ENCODE data around the gene MALSU1.

The MALSU1 gene

DNA sequence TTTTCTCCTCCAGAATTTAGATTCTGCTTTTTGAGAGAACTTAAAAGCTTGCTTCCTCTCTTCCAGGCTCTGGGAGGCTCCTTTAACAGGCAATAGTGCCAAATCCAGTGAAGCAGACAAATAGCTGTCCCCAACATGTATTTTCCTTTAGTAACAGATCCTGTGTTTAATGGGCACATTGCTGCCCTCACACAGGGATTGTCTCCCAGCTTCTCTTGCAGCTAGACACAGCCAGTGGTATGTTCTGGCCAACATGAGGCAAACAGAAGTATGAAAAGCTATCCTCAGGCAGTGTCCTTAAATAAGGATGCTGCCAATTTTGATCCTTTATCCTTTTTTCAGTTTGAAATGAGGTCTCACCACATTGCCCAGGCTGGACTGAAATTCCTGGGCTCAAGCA, 38.2 kb downstream of the MALSU1 start:
- no peak for DNase-seq

DNA sequence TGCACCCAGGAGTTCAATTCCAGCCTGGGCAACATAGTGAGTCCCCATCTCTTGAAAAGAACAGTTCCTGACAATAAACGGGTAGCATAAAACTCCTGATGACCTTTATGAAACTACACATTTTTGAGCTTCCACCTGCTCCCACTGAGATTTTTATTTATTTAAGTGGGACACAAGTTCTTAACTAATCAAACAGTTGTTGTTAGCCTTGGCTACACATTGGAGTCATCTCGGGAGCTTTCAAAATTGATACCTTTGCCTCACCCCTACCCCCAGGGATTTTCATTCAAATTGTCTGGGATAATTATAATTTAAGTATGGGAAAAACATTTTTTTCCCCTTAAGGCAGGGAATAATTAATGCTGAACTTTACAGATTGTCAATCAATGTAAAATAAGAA, 39.3 kb downstream of the MALSU1 start:
- DNase-seq = no peak

DNA sequence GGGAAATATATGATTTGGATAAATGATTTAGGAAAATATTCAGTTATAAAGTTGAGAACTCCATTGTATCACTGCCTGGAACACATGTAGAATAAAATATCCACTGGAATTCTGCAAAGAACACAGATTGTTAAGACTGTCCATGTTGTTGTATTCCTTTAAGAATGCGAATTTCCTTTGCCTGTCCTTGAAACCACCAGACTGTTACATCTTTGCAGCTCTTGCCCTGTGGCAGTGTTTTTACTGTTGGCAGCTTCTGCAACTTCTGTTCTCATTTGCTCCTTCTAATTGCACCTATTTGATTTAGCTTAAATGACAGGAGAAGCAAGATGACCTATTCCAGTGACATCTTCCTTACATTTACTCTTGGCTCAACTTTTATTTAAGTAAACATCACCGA, 39.7 kb downstream of the MALSU1 start:
- DNase-seq = no peak

DNA sequence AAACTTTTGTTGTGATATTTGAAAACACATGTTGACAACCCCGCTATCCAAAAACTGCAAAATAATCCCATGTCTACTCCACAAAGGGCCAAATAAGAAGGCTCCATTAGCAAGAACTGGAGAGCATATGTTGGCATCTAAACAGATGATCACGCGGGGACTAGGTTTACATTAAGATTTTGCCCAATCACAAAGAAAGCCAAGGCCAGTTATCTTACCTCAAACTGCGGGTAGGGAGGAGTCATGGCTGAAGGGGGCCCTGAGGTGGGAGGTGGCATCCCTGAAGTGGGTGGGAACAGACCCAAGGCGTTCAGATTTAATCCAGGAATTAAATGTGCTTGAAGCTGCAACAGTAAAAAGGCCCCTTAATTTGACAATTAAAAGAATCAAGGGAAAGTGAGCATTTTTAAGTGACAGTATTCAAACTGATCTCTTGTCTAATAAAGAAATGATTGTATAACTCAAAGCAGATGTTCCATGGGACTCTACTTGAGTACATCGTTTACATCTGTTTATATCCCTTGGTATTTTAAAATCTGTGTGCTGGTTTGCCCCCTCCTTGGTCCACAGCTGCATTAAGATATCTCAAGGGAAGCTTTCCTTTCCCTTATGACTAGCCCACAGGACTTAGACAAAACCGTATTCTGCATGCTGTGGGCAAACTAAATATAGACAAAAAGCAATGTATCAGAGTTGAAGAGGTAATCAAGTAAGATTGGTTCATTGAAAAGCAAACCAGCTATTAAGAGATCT, 42.9 kb downstream of the MALSU1 start:
- DNase-seq = no peak

DNA sequence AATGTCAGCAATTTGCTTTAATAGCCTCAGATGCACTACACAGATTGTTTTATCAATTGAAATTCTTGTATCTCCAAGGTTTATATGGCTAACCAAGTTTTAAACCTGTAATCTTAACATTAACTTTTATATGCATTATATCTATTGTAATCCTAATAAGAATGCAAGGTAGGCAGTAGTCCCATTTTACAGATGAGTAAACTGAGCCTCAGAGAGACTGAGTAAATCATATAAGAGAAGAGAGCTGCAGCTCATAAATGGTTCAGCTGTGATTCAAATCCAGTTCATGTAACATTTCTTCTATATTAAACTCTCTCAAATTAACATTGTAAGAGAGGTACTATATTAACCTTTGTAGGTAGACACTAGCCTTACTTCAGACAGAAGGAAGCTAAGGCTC, 44.0 kb downstream of the MALSU1 start:
- no peak for DNase-seq

DNA sequence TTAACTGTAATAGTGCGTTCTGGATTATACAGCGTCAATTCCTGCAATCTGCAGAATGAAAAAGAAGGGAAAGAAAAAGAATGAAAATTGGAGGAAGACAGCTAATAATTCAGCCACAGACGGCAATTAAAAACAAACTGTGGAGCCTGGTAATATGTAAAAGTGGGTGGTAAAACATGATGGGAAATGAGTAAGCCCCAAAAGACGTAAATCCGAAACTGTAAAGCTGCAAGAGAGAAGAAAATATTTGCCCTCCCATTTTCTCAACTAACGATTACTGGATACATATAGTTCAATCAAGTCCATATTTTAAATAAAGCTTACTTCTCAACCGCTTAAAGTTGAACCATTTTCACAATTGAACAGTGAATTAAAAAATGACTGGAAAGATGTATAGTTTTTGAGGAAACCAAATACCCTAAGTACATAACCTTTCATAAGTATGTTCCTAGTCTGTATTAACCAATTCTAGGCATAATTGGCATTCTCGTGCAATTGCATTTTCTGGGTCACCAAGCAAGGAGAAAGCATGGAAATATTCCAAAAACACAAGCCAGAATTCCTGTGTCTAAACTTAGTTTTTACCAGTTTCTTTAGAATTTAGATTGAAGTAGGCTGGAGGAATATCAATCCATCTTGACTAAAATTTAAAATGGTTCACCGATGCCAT, 44.8 kb downstream of the MALSU1 start:
- DNase-seq = no peak

DNA sequence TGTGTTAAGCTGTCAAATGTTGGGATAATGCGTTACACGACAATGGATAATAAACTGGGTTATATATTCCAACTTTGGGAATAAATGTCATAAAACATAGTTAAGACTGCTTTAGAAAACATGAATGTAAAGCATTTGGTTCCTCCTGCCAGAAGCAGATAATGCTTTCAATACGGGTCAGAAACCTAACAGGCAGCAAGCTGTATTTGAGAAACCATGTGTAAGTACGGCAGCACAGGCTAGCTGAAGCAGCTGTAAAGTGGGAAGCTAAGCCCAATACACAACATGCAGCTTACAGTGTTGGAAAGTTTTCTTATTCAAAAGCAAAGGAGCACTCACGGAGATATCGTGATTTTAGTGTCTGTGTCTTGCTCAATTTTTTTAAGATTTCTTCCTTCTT, 46.5 kb downstream of the MALSU1 start:
- DNase-seq = no peak

DNA sequence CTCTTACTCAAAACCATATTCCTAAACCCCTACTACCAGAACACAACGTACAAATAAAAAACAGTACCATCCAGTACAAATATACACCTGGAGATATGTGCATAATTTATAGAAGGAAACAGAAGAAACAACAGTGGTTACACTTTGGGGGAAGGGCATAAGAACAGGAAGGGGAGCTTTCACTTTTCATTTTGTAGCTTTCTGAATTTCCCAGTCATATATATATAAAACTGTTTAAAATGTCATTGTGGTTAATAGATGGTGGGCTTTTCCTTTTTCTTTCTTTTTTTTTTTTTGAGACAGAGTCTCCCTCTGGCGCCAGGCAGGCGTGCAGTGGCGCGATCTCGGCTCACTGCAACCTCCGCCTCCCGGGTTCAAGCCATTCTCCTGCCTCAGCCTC, 47.2 kb downstream of the MALSU1 start:
- DNase-seq = peak in 3 of 6 experiments; percentile 37 to 56 (median 49)

DNA sequence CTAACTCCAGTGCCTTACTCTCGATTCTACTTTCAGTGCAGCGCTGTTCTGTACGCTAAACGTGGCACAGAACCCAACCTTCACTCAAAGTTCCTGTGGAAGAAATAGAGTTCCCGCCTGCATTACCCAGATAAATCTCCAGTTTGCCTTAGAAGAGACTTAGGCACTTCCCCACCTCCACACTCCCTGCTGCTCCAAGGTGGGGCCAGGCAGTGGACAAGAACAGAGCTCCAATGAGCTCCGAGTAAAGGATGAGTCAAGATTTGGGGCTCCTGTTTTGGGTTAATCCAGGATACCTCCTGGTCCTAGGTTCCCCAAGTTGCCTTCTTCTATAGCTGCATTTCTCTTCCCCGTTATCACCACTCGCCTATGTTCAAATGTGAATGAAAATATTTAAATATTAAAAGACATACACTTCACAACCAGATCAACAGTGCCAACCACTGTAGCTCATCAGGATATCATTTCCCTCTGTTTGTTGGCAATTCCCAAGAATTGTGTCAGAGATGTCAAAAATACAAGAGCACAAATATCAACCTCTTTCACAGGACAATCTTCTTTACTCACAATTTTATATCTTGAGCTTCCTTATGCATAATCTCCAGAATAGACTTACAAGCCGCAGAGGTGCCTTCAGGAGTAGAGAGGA, 48.0 kb downstream of the MALSU1 start:
- DNase-seq = no peak

DNA sequence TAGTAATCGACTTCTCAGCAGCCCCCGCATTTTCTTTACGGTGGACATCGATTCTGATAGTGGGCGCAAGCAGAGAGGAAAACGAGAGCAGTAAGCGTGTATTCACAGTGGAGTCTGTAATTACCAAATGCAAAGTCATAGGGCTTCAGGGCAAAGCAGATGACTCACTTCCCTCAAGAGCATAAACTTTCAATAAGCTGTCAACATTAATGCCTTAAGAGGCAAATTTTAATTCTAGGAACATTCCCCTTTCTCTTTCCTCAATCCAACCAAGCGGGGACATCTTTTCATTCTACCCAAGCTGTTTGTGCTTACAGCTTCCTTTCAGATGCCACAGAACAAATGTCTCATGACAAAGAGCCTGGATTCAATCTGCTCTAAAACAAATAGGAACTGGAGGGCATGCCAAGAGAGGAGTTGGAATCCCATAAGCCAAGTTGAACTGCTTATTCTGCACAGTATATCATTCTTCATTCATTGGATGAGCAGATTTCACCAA, 48.6 kb downstream of the MALSU1 start:
- DNase-seq = no peak

DNA sequence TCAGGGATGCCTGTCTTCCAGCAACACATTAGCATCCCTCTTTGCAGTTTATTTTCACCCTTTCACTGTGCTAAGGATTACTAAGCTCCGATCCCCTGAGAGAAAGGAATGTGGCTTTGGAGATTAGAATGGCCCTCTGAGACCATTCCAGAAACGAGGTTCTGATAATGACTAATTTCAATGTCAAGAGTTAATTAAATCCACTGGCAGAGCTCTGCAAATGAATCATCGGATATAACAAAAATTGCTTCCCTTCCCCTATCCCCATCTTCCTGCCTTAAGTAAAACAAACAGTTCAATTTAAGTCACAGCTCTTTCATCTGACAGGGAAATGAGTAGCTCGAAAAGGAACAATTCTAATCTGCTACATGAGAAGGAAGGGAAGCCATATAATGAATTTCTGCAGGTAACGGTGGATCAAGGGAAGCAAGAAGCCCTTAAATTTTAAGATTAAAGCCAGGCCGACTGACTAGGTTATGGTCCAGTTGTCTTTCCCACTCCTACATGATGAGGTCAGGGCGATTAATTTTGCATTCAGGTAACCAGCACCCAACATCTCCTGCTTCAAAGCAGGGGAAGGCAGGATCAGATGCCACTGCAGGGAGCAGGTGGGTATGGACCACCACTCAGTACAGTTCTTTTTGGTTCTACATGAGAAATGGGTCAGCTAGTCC, 50.5 kb downstream of the MALSU1 start:
- no peak for DNase-seq

DNA sequence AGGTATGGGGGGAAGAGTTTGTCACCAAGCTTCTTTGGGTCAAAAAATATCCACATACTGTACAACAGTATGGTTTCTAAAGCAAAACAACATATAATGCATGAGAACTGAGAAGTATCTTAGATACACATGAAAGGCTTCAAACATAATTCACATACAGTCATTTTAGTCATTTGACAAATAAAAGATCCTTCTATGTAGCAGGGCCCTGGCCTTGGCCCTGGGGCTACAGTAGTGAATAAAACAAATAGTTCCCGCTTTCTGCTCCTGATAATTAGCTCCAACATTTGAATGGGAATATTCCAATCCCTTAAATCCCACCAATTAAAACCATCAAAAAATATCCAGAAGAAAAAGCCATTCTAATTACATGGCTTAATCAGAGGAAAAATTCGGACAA, 51.3 kb downstream of the MALSU1 start:
- no peak for DNase-seq

DNA sequence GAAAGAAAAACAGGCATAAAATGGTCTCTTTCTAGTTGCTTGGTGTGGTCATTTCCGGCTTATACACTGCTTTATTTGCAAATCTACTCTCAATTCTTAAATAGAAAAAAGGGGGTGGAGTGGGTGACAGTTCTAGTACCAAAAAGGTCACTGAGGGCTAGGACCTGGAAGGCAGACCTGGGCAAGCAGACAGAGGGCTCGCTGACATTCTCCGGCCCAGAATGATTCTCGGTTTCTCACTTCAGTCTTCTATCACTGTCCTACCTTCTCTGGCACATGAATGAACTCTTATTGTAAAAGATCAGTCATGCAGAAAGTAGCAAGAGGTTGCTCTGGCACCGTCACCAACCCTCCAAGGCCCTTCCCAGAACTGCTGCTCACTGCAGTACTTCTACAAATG, 54.0 kb downstream of the MALSU1 start:
- DNase-seq = no peak

DNA sequence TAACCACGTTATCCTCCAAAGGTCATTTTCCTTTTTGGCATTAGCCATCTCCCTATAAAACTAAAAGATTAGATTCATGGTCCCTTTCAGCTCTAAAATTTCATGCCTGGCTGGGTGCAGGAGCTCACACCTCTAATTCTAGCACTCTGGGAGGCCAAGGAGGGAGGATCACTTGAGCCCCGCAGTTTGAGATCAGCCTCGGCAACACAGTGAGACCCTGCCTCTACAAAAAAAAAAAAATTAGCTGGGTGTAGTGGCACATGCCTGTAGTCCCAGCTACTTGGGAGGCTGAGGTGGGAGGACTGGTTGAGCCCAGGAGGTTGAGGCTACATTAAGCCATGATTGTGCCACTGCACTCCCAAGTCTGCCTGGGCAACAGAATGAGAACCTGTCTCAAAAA, 57.0 kb downstream of the MALSU1 start:
- no peak for DNase-seq

DNA sequence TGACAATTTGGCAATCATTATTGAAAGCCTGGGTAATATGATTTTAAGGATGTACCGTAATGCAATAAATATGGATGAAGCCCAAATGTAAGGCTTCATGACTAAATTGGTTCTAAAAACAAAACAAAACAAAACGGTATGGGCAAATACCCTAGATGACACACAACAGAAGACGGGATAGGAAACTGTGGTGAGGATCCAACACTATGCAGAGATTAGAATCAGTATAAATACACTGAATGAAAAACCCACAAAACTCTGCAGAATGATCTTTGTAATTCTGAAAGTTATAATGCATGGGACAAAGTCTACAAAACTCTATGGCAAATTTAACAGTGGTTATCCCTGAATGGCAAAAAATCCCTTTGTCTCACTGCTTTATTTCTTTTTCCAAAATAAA, 57.6 kb downstream of the MALSU1 start:
- DNase-seq = peak in 3 of 6 experiments; percentile 23 to 51 (median 32)

DNA sequence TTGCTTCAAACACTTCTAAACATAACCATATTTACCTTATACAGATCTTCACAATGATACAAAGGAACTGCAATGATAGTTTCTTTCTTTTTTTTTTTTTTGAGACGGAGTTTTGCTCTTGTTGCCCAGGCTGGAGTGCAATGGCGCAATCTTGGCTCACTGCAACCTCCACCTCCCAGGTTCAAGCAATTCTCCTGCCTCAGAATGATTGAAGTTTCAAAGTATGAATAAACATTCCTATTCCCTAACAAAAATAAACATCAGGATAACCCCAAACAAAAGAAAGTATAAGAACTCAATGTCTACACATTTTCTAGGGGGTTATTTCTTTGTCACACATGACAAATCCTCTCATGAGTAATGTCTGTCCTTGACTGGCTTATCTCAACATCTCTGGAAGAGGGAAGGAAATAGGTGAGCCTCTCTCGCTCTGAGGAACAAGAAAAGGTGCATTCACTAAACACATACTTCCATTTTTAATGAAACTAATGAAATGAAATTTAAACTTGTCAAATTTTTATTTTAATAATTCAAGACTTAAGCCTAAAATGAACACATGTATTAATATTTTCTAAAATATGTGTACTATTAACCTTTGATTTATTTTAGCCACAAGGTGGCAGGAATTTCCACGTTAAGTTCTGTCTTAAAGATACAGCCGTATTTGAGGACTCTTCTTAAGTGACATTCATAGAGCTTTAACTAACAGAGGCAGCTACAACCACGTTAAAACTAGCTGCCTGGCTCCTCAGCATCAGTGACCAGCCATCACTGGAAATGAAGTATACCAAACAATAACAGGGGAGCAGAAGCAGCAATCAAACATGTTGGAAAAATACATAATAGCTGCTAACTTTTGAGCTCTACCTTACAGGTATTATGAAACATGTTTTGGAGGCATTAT, 58.3 kb downstream of the MALSU1 start:
- DNase-seq = peak in 2 of 6 experiments; percentile 23 to 44

DNA sequence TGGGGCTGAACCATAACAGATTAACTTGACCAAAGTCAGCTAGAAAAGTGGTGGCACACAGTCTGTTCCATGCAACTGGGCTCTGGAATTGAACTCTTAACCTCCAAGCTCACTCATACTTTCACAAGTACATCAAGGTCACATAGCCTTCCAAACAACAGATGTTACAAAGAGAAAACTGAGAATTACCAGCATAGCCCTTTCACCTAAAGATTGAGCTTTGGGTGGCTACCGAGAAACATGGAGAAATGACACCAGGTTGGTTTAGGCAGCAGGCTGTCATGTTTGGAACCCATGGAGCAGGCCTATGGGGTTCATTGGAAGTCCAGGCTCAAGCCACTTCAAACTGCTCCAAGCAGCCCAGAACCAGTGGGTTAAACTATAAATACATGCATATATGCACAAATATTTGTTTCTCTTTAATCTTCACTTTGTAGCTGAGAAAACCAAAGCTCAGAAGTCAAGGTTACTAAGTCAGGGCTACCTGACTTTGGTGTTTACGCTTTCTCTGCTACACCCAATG, 59.1 kb downstream of the MALSU1 start:
- no peak for DNase-seq

Measured in stimulated activated naive CD4-positive, alpha-beta T cell (primary cell).